GM21515 (cell line): Measurements from ENCODE around the gene NTN1.
"Not testable (repeated sequence)": the region's sequence is repeated elsewhere in the genome, so short reads cannot be mapped to it uniquely, and the experiment has no call there.

Source experiments
- ATAC-seq: cut with Tn5 transposase; IDR thresholded peaks from one replicate; pipeline ENCODE4 v1.9.1; 2021; ENCODE audit not compliant: unreplicated experiment

Gene NTN1

GRCh38 chr17:9151740-9152139 is 130.4 kb downstream of the NTN1 start:
- not testable (repeated sequence) for ATAC-seq

GRCh38 chr17:9158544-9159452 is 137.5 kb downstream of the NTN1 start:
- ATAC-seq: no peak

DNA sequence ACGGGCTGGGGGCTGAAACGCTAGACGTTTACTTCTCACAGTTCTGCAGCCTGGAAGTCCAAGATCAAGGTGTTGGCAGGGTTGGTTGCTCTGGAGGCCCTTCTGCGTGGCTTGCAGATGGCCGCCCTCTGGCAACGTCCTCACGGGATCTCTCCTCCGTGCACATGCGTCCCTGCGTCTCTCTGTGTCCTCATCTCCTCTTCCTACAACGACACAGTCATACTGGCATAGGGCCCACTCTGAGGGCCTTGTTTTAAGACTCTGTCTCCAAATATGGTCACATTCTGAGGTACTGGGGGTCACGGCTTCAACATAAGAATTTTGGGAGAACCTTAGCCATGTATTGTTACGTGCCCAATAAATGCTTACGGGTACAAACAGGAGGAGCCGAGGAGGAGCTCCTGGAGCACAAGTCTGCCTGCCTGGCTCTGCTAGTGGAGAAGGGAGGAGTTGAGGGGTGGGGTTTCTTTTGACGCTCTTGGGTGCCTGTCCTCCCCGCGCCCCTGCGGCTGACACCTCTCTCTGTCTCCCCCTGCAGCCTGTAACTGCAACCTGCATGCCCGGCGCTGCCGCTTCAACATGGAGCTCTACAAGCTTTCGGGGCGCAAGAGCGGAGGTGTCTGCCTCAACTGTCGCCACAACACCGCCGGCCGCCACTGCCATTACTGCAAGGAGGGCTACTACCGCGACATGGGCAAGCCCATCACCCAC is 141.1 kb downstream of the NTN1 start:
- ATAC-seq: no peak

DNA sequence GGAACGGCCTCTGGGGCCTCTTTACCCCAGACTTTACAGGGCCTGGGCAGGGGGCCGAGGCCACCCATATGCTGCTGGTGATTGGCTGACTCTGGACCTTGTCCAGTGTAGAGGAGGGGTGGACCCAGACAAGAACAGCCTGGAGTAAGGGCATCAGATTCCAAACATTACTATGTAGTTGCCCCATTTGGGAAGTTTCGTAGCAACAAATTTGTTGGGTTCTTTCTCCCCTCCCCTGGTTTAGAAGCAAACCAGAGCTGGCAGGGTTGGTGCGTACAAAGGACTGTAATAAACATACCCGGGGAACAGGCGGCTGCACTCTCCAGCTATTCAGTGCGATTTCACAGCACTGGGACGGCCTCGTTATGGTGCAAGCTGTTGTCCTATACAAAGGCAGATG is 145.5 kb downstream of the NTN1 start:
- ATAC-seq: no peak

DNA sequence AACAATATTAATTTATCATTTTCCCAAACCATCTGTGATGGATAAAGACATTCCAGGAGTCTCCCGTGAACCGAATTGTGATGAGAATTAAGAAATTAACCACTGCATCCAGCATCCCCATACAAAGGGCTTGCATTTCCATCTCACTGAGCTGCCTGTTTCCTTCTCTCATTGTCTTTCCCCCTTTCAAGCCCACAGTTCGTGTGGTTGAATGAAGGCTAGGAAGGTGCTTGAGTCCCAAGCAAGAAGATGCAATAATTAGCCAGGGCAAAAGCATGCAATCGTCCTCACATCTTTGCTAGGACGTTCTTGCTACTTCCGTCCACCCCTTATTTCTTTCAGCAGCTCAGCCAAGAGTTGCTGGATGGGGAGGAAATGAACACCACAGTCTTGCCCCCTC is 146.1 kb downstream of the NTN1 start:
- no peak for ATAC-seq

GRCh38 chr17:9169116-9169515 is 147.8 kb downstream of the NTN1 start:
- ATAC-seq: no peak

- no peak for ATAC-seq
Measured at GRCh38 chr17:9170336-9170735, 149.0 kb downstream of the NTN1 start.

DNA sequence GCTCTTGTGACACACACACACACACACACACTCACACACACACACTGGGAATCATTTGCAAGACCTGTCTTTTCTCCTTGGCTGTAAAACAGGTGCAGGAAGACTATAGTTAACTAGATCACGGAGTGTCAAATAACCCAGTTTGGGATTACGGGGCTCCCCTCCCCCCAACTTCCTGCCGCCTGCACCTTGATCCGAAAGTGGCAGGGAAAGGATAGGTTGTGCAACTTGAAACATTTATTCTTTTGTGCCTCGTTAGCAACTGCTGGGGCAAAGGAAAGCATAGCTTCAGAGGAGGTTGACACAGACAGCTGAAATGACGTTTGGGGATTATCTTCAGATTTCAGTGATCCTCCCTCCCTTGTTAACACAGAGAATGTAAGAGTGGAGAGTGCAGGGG is 149.5 kb downstream of the NTN1 start:
- no peak for ATAC-seq

GRCh38 chr17:9173386-9173983 is 152.2 kb downstream of the NTN1 start:
- no peak for ATAC-seq

DNA sequence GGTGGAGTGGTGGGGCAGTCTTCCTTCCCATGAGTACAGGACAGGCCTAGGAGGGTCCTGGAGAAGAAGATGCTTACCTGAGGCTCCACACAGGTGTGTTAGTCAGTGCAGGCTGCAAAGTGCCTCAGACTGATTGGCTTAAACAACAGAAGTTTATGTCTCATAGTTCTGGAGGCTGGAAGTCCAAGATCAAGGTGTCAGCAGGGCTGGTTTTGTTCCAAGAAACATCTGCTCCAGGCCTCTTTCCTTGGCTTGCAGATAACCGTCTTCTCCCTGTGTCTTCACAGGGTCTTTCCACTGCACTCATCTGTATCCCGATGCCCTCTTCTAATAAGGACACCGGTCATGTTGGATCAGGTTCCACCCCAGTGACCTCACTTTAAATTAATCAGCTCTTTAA is 153.0 kb downstream of the NTN1 start:
- no peak for ATAC-seq

GRCh38 chr17:9174779-9175574 is 153.7 kb downstream of the NTN1 start:
- no peak for ATAC-seq

- no peak for ATAC-seq
Measured at GRCh38 chr17:9175700-9176467, 154.6 kb downstream of the NTN1 start.

- no peak for ATAC-seq
Measured at GRCh38 chr17:9177212-9177611, 155.9 kb downstream of the NTN1 start.

DNA sequence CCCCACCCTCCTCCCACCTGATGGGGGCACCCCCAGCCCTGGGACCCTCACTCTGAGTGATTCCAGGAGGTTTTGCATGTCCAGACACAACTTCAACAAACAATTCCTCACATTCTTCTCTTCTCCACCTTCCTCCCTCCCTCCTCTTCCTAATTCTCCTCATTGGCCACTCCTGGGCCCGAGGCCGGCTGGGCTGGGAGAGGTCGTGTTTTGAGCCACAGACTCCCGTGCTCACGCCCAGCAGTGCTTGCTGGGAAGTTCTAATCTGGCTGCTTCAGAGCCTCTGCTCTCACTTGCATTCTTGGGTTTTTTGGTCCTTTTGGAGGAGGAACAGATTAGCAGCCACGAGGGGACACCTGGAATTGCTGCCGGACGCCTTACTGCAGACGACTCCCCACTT is 157.0 kb downstream of the NTN1 start:
- ATAC-seq: no peak

DNA sequence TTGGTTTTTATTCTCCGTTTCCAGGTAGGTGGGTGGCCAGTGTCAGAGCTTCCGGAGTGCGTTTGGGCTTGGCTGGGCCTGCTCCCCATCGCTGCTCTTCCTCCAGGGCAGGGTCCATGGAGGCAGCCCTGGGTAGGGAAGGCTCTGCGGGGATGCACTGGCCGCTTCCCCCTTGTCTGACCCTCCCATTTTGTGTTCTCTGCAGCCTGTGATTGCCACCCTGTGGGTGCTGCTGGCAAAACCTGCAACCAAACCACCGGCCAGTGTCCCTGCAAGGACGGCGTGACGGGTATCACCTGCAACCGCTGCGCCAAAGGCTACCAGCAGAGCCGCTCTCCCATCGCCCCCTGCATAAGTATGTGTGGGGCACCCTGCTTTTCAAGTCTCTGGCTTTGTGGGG is 158.3 kb downstream of the NTN1 start:
- ATAC-seq: no peak

- ATAC-seq: no peak
Measured at GRCh38 chr17:9181640-9182039, 160.3 kb downstream of the NTN1 start.

GRCh38 chr17:9183306-9183705 is 162.0 kb downstream of the NTN1 start:
- ATAC-seq: no peak

- no peak for ATAC-seq
Measured at GRCh38 chr17:9185142-9185541, 163.8 kb downstream of the NTN1 start.

DNA sequence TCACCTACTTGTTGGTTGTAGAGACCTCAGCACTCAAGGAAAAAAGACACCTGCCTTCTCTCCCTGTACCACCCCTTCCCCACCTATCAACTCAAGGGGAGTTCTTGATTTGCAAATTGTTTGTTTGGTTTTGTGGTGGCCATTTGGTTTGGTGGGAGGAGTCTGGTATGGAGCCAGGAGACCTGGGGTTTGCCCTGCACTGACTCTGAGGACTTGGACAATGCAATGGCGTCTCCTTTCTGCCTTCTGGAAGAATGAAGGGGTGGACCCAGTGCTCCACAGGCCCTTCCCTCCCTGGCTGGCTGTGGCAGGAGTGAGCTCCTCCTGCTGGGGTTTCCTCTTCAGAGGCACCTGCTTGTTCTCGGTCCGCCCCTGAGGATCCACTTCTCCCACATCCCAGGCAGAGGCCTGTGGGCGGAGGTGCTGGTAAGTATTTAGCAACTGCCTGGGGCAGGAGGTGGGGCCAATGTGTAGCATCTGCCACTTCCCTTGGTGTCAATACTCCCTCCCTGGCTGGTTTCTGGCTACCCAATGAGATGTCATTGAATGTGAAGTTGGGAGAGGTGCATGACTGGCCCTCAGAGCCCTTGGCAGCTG is 164.5 kb downstream of the NTN1 start:
- ATAC-seq: no peak

- no peak for ATAC-seq
Measured at GRCh38 chr17:9187828-9188227, 166.5 kb downstream of the NTN1 start.
